ENCODE data around the gene ALG9.

The ALG9 gene

GRCh38 chr11:111762981-111763643 lies 108.3 kb downstream of the ALG9 start:
- DNase-seq, result no peak

GRCh38 chr11:111762526-111762925 lies 108.9 kb downstream of the ALG9 start:
- no peak for DNase-seq

- DNase-seq, result no peak
Measured at GRCh38 chr11:111761036-111761435, 110.3 kb downstream of the ALG9 start.

- no peak for DNase-seq
Measured at GRCh38 chr11:111759778-111760407, 111.5 kb downstream of the ALG9 start.

- no peak for DNase-seq
Measured at GRCh38 chr11:111759376-111759775, 112.0 kb downstream of the ALG9 start.

GRCh38 chr11:111756097-111756496 lies 115.3 kb downstream of the ALG9 start:
- no peak for DNase-seq

- DNase-seq, result no peak
Measured at GRCh38 chr11:111749646-111750045, 121.7 kb downstream of the ALG9 start.

- DNase-seq, result no peak
Measured at GRCh38 chr11:111748035-111748804, 123.2 kb downstream of the ALG9 start.

- no peak for DNase-seq
Measured at GRCh38 chr11:111745719-111746504, 125.5 kb downstream of the ALG9 start.

GRCh38 chr11:111743700-111744099 lies 127.7 kb downstream of the ALG9 start:
- DNase-seq, result no peak

GRCh38 chr11:111741751-111742150 lies 129.6 kb downstream of the ALG9 start:
- no peak for DNase-seq

GRCh38 chr11:111739299-111739698 lies 132.1 kb downstream of the ALG9 start:
- DNase-seq, result no peak

GRCh38 chr11:111737444-111738210 lies 133.8 kb downstream of the ALG9 start:
- no peak for DNase-seq

GRCh38 chr11:111736621-111737443 lies 134.5 kb downstream of the ALG9 start:
- DNase-seq, result no peak

Data from CD4-positive, alpha-beta T cell treated with Interleukin-1 beta for 1 hour (primary cell).